HG02970 (cell line): ENCODE results near the gene NBR1.
"Not testable (repeated sequence)": the region's sequence is repeated elsewhere in the genome, so short reads cannot be mapped to it uniquely, and the experiment has no call there.

ENCODE experiments used
- ATAC-seq: cut with Tn5 transposase; IDR thresholded peaks from one replicate; pipeline ENCODE4 v1.9.1; 2021; ENCODE audit warnings: mild to moderate bottlenecking, moderate library complexity, moderate number of reproducible peaks; ENCODE audit not compliant: unreplicated experiment, low FRiP score

NBR1 gene

GRCh38 chr17:43151880-43152456, 19.0 kb upstream of the NBR1 start:
- no peak for ATAC-seq

GRCh38 chr17:43153197-43153835, 17.7 kb upstream of the NBR1 start:
- ATAC-seq = not testable (repeated sequence)

- ATAC-seq = no peak
These were observed 15.3 kb upstream of the NBR1 start for GRCh38 chr17:43155666-43156065.

- ATAC-seq = not testable (repeated sequence)
These were observed 11.8 kb upstream of the NBR1 start for GRCh38 chr17:43159232-43159631.

GRCh38 chr17:43159957-43160356, 11.1 kb upstream of the NBR1 start:
- not testable (repeated sequence) for ATAC-seq

- not testable (repeated sequence) for ATAC-seq
These were observed 5.0 kb upstream of the NBR1 start for GRCh38 chr17:43165971-43166370.

GRCh38 chr17:43169561-43170139, 1.4 kb upstream of the NBR1 start:
- peak; percentile 30 for ATAC-seq

- peak; percentile 60 for ATAC-seq
These were observed 761 bp upstream of the NBR1 start for GRCh38 chr17:43170140-43170765.

- ATAC-seq = no peak
These were observed 823 bp downstream of the NBR1 start for GRCh38 chr17:43171586-43172487.

- no peak for ATAC-seq
These were observed 4.5 kb downstream of the NBR1 start for GRCh38 chr17:43175213-43176118.

- ATAC-seq = no peak
These were observed 5.1 kb downstream of the NBR1 start for GRCh38 chr17:43176119-43176570.

GRCh38 chr17:43183921-43184320, 12.9 kb downstream of the NBR1 start:
- no peak for ATAC-seq

- not testable (repeated sequence) for ATAC-seq
These were observed 15.6 kb downstream of the NBR1 start for GRCh38 chr17:43186656-43187055.

GRCh38 chr17:43193251-43193650, 22.2 kb downstream of the NBR1 start:
- no peak for ATAC-seq

- no peak for ATAC-seq
These were observed 28.6 kb downstream of the NBR1 start for GRCh38 chr17:43199633-43200032.

GRCh38 chr17:43200127-43200526, 29.1 kb downstream of the NBR1 start:
- ATAC-seq = no peak

GRCh38 chr17:43203013-43203412, 32.0 kb downstream of the NBR1 start:
- ATAC-seq = not testable (repeated sequence)

- no peak for ATAC-seq
These were observed 39.6 kb downstream of the NBR1 start for GRCh38 chr17:43210576-43210975.

GRCh38 chr17:43211123-43211479, 40.1 kb downstream of the NBR1 start:
- no peak for ATAC-seq
